Measurements from ENCODE around the gene DMD. TPM values are rescaled to one million over a fixed set of nuclear protein-coding genes. Genes with fewer than 3 reads are reported as not detected.

DMD gene
- total and polyA plus RNA-seq, 2 experiments from 2014 or later, result 73.5 to 90.7 TPM

DNA sequence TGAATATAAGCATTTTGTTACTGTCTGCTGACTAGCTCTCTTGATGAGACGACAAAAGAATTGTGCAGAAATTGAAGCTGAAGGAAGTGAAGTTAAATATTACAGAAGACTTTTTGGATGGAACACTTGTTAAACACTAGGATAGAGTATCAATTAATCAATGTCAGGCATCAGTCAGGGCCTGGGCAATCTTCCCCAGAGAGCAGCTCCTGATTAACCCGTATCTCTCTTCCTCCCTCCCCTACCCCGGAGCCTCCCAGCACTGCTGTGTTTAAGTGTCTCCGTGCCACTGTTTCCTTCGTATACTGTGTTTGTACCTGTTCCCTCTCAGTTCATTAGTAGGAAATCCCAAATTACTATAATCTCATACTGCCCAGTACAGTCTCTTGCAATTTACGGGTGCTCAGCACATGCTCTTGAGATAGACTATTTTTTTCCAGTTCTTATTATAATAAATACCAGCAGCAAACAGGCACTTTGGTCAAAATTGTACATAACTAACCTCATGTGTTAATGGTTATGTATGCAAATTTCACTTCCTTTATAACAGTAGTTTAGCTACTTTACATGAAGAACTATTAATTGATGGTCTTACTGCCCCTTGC lies 1373.8 kb downstream of the DMD start:
- peak in 1 of 2 donors; percentile 31 for DNase-seq (ENCODE audit: low read depth in 1 of 2, low spot score in 1 of 2)
- Histone ChIP-seq H3K27ac (no peak overlapping the region), H3K27me3 (no peaks in the 10 kb centered on the region), H3K4me1 (ENCODE audit: low read depth) (peaks cover 13% of the 10 kb centered on the region), H3K36me3 (no peaks in the 10 kb centered on the region), H3K9me3 (ENCODE audit: low read depth) (no peaks in the 10 kb centered on the region), H3K4me3 (no peak overlapping the region)
- TF ChIP-seq, protein P1, sequence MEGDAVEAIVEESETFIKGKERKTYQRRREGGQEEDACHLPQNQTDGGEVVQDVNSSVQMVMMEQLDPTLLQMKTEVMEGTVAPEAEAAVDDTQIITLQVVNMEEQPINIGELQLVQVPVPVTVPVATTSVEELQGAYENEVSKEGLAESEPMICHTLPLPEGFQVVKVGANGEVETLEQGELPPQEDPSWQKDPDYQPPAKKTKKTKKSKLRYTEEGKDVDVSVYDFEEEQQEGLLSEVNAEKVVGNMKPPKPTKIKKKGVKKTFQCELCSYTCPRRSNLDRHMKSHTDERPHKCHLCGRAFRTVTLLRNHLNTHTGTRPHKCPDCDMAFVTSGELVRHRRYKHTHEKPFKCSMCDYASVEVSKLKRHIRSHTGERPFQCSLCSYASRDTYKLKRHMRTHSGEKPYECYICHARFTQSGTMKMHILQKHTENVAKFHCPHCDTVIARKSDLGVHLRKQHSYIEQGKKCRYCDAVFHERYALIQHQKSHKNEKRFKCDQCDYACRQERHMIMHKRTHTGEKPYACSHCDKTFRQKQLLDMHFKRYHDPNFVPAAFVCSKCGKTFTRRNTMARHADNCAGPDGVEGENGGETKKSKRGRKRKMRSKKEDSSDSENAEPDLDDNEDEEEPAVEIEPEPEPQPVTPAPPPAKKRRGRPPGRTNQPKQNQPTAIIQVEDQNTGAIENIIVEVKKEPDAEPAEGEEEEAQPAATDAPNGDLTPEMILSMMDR (IDR thresholded peaks at IDR 0.05; ENCODE audit: low read depth, low read length), result no peak

DNA sequence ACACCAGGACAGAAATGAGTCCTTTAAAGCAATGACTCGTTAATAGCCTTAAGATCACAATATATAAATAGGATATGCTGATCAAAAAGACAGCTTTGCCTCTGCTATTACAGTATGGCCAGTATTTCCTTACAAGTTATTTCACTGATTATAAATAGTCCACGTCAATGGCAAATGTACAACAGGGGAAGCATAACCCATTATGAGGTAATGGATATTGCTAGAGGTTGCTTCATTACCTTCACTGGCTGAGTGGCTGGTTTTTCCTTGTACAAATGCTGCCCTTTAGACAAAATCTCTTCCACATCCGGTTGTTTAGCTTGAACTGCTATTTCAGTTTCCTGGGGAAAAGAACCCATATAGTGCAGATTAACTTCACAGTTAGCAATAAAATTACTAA lies 1374.9 kb downstream of the DMD start:
- Histone ChIP-seq H3K4me3 (no peak overlapping the region), H3K36me3 (no peaks in the 10 kb centered on the region), H3K27me3 (no peaks in the 10 kb centered on the region), H3K27ac (no peak overlapping the region), H3K4me1 (ENCODE audit: low read depth) (peaks cover 13% of the 10 kb centered on the region), H3K9me3 (ENCODE audit: low read depth) (no peaks in the 10 kb centered on the region)
- TF ChIP-seq, protein P1 (IDR thresholded peaks at IDR 0.05; ENCODE audit: low read depth, low read length), result no peak
- no peak for DNase-seq (ENCODE audit: low read depth in 1 of 2, low spot score in 1 of 2)

DNA sequence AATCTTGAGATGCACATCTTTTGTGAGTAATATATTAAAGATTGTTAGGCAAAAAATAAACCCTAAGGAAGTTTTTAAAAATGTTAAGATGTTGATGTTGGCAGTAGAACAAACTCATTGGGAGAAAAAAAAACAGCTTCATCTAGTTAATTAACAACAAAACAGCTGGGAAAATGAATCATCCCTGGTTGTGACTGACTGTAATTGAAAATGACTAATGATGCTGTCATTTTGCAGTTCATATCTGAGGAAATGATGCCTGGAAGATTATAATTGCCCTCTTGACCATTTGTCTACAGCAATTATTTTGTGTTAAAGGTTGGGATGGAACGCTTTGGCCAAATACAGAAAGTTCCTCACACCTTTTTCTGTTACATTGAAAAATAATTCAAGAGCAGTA lies 1379.1 kb downstream of the DMD start:
- H3K9me3 ChIP-seq (ENCODE audit: low read depth), result no peaks in the 10 kb centered on the region
- no peak overlapping the region for H3K27ac ChIP-seq
- no peaks in the 10 kb centered on the region for H3K27me3 ChIP-seq
- H3K4me1 ChIP-seq (ENCODE audit: low read depth), result peaks cover under 1% of the 10 kb centered on the region
- no peak overlapping the region for H3K4me3 ChIP-seq
- TF ChIP-seq, protein P1 (IDR thresholded peaks at IDR 0.05; ENCODE audit: low read depth, low read length), result no peak
- no peak for DNase-seq (ENCODE audit: low read depth in 1 of 2, low spot score in 1 of 2)
- no peaks in the 10 kb centered on the region for H3K36me3 ChIP-seq

DNA sequence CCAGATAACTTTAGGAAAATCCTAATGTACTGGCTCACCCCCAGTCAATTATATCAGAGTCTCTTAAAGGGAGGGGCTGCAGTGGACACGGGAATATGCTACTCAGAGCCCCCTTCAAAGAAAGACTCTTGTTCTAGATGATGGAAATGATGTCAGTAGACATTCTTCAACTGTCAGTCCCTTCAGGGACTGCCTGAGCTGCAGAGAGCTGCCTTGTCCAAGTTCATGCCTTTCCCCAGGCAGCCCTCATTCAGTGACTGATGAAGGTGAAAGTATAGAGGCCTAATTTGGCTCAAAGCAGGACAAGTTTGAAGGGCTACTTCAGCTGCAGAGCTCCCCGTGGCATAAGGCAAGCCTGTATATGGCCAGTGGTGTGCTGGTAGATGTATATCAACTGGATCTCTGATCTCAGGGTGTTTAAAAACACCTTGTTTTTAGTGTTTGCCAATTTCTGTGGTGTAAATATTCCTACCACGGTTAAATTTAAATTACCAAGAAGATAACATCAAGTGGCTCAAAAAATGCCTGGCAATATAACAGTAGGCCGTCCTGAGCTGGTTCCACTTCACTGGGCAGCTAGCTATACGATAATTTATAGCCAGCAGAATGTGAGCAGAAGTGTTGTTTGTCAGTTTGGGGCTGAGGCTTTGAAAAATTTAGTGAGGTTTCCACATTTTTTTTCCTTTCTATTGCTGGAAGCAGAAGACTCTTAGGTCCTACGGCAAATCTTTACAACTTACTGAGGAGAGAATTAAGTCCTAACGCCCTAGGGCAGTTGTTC lies 1390.7 kb downstream of the DMD start:
- no peaks in the 10 kb centered on the region for H3K4me1 ChIP-seq (ENCODE audit: low read depth)
- no peaks in the 10 kb centered on the region for H3K27me3 ChIP-seq
- no peak for DNase-seq (ENCODE audit: low read depth in 1 of 2, low spot score in 1 of 2)
- H3K36me3 ChIP-seq, result no peaks in the 10 kb centered on the region
- H3K27ac ChIP-seq, result peak overlapping the region; percentile 66
- TF ChIP-seq, protein P1 (IDR thresholded peaks at IDR 0.05; ENCODE audit: low read depth, low read length), result no peak
- peaks cover 3% of the 10 kb centered on the region for H3K9me3 ChIP-seq (ENCODE audit: low read depth)
- H3K4me3 ChIP-seq, result no peak overlapping the region

DNA sequence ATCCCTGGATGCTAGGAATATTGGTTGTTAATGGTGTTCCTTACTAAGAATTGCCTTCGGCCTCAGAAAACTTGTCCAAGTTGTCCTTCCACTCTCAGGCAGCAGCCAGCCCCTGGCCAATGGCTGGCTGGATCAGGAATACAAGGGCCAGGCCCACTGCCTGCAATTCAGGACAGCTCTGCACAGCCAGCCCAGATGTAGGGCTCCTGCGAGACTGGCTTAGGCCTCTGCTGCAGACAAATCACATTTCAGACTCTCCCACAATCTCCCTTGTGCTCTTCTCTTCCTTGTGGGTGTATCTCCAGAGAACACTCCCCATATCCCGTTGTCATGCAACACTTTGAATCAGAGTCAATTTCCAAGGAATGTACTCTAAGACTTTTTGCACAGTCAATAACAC lies 1391.9 kb downstream of the DMD start:
- H3K27me3 ChIP-seq, result no peaks in the 10 kb centered on the region
- H3K4me3 ChIP-seq, result no peak overlapping the region
- no peak overlapping the region for H3K27ac ChIP-seq
- no peaks in the 10 kb centered on the region for H3K4me1 ChIP-seq (ENCODE audit: low read depth)
- H3K9me3 ChIP-seq (ENCODE audit: low read depth), result no peaks in the 10 kb centered on the region
- TF ChIP-seq, protein P1 (IDR thresholded peaks at IDR 0.05; ENCODE audit: low read depth, low read length), result no peak
- no peaks in the 10 kb centered on the region for H3K36me3 ChIP-seq
- peak; percentile 6 to 21 for DNase-seq (ENCODE audit: low read depth in 1 of 2, low spot score in 1 of 2)

Data from cardiac muscle cell (in vitro differentiated cells and primary cell).